Ovary (tissue), 3 donors: ENCODE results near the gene FIGN.

Experiments
- POLR2A ChIP-seq: fragments of 450-650 bp; IDR thresholded peaks from one replicate; pipeline ENCODE4 v1.6.1; 2017; ENCODE audit warnings: antibody characterized with exemption, mild to moderate bottlenecking, moderate library complexity
- TF ChIP-seq, protein P1 (sequence below), 3 donors: fragments of 450-650 bp in 2 of 3; fragments of 200-600 bp in 1 of 3; IDR thresholded peaks; one replicate each; pipeline versions ENCODE4 v1.5.1 to v1.8.0; 2016 to 2022; ENCODE audit warnings: antibody characterized with exemption in 3 of 3, mild to moderate bottlenecking in 1 of 3
- donor health status: DM: no; HTN: no; CAD: no.

DNA sequence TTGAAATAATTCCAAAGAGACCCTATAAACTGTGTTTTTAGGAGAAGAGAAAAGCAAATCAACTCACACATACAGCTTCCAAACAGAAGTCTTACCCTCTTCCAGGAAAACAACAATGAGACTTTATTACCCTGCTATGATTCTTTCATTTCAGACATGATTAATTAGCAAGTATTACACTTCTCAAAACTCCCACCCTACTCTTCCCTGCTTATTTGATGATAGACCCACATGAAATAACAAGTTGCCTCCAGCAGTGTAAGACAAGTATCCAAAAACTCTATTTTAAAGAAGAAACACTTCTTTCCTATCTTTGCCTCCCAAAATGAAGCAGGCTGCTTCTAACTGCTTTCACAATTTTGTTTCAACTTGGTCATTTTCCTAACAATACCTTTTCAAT is 4.1 kb downstream of the FIGN start:
- TF ChIP-seq, protein P1, sequence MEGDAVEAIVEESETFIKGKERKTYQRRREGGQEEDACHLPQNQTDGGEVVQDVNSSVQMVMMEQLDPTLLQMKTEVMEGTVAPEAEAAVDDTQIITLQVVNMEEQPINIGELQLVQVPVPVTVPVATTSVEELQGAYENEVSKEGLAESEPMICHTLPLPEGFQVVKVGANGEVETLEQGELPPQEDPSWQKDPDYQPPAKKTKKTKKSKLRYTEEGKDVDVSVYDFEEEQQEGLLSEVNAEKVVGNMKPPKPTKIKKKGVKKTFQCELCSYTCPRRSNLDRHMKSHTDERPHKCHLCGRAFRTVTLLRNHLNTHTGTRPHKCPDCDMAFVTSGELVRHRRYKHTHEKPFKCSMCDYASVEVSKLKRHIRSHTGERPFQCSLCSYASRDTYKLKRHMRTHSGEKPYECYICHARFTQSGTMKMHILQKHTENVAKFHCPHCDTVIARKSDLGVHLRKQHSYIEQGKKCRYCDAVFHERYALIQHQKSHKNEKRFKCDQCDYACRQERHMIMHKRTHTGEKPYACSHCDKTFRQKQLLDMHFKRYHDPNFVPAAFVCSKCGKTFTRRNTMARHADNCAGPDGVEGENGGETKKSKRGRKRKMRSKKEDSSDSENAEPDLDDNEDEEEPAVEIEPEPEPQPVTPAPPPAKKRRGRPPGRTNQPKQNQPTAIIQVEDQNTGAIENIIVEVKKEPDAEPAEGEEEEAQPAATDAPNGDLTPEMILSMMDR (IDR thresholded peaks at IDR 0.05) = no peak
- TF ChIP-seq POLR2A = no peak
